A204.1 (cell line): Measurements from ENCODE around the gene PRR15.

ENCODE experiments used
- FAIRE-seq: peaks from 2 replicates; lab custom pipeline; 2012; peaks lifted over from hg19 to GRCh38; lab: Jason Lieb, UNC

PRR15 gene

GRCh38 chr7:29572558-29572957, 8.9 kb downstream of the PRR15 start:
- FAIRE-seq: no peak

GRCh38 chr7:29573567-29573966, 9.9 kb downstream of the PRR15 start:
- no peak for FAIRE-seq

- no peak for FAIRE-seq
Observed at GRCh38 chr7:29574659-29575058, 11.0 kb downstream of the PRR15 start.

GRCh38 chr7:29587195-29587808, 23.7 kb downstream of the PRR15 start:
- FAIRE-seq: no peak

GRCh38 chr7:29588212-29588611, 24.6 kb downstream of the PRR15 start:
- no peak for FAIRE-seq

- FAIRE-seq: no peak
Observed at GRCh38 chr7:29588900-29589696, 25.5 kb downstream of the PRR15 start.

GRCh38 chr7:29592866-29593265, 29.2 kb downstream of the PRR15 start:
- FAIRE-seq: no peak

- no peak for FAIRE-seq
Observed at GRCh38 chr7:29593459-29593858, 29.8 kb downstream of the PRR15 start.

GRCh38 chr7:29596593-29597178, 33.1 kb downstream of the PRR15 start:
- FAIRE-seq: no peak

GRCh38 chr7:29597266-29597665, 33.6 kb downstream of the PRR15 start:
- no peak for FAIRE-seq

GRCh38 chr7:29598137-29598536, 34.5 kb downstream of the PRR15 start:
- FAIRE-seq: no peak

- FAIRE-seq: no peak
Observed at GRCh38 chr7:29598613-29599012, 35.0 kb downstream of the PRR15 start.

- no peak for FAIRE-seq
Observed at GRCh38 chr7:29599026-29599425, 35.4 kb downstream of the PRR15 start.

GRCh38 chr7:29600661-29601060, 37.0 kb downstream of the PRR15 start:
- FAIRE-seq: no peak

GRCh38 chr7:29604052-29604451, 40.4 kb downstream of the PRR15 start:
- no peak for FAIRE-seq

GRCh38 chr7:29604702-29605101, 41.1 kb downstream of the PRR15 start:
- peak; percentile 62 for FAIRE-seq

- no peak for FAIRE-seq
Observed at GRCh38 chr7:29605671-29606070, 42.0 kb downstream of the PRR15 start.

- no peak for FAIRE-seq
Observed at GRCh38 chr7:29606287-29606721, 42.7 kb downstream of the PRR15 start.

- FAIRE-seq: no peak
Observed at GRCh38 chr7:29606830-29607229, 43.2 kb downstream of the PRR15 start.

- no peak for FAIRE-seq
Observed at GRCh38 chr7:29607259-29607658, 43.6 kb downstream of the PRR15 start.

GRCh38 chr7:29607889-29608288, 44.3 kb downstream of the PRR15 start:
- FAIRE-seq: no peak

- no peak for FAIRE-seq
Observed at GRCh38 chr7:29609162-29610037, 45.8 kb downstream of the PRR15 start.

GRCh38 chr7:29610086-29610485, 46.5 kb downstream of the PRR15 start:
- no peak for FAIRE-seq
